Lower lobe of right lung (tissue), 2 donors: ENCODE measurements around the gene ZNF280D. TPM values are rescaled to one million over a fixed set of nuclear protein-coding genes. Genes with fewer than 3 reads are reported as not detected.

Experiments
- ATAC-seq, 2 donors: fragments of 200-7000 bp; cut with Tn5 transposase; one replicate each; pipeline ENCODE4 v1.9.1; 2020 to 2022; ENCODE audit warnings: mild to moderate bottlenecking in 2 of 2, moderate library complexity in 2 of 2
- DNase-seq: peaks from one replicate; pipeline ENCODE4 v3.0.0-alpha.2; 2020
- H3K27ac ChIP-seq: fragments of 200-600 bp; one replicate; pipeline ENCODE4 v1.8.0; 2022
- H3K27me3 ChIP-seq: fragments of 200-600 bp; one replicate; pipeline ENCODE4 v1.8.0; 2022; ENCODE audit warnings: low read depth
- H3K36me3 ChIP-seq: fragments of 200-600 bp; one replicate; pipeline ENCODE4 v1.8.0; 2022; ENCODE audit warnings: mild to moderate bottlenecking
- H3K4me1 ChIP-seq: fragments of 200-600 bp; one replicate; pipeline ENCODE4 v1.8.0; 2022
- H3K4me3 ChIP-seq: fragments of 200-600 bp; one replicate; pipeline ENCODE4 v1.8.0; 2022; ENCODE audit warnings: mild to moderate bottlenecking
- H3K9me3 ChIP-seq: fragments of 200-600 bp; one replicate; pipeline ENCODE4 v1.8.0; 2022
- CTCF ChIP-seq: fragments of 200-600 bp; IDR thresholded peaks from one replicate; pipeline ENCODE4 v1.8.0; 2022; ENCODE audit warnings: antibody characterized with exemption, mild to moderate bottlenecking
- intact Hi-C: fragments of 100-400 bp; cut with DNase I; formaldehyde crosslinking; loops from one replicate; pipeline ENCODE4 v1.11.0; 2022
- total RNA-seq: library from RNA; stranded (reverse); fragmentation: NEBNext Ultra II Directional; extraction: Animal tissue kit (Norgen Biotek cat#: 25700); gene quantifications from one replicate; pipeline ENCODE4 v1.2.1, GENCODE V29; 2021
- donor health status: DM: no; HTN: yes; CAD: no; lungs with severe emphysema.

The ZNF280D gene
- total RNA-seq, 1 donor from 2014 or later = 57.1 TPM

GRCh38 chr15:56640127-56640526 lies 93.2 kb downstream of the ZNF280D start:
- H3K4me1 ChIP-seq = no peaks in the 10 kb centered on the region
- ATAC-seq (no peak), DNase-seq (no peak)
- H3K4me3 ChIP-seq = no peak overlapping the region
- no peak for TF ChIP-seq CTCF
- intact Hi-C loops = no loop called here
- H3K27me3 ChIP-seq = no peaks in the 10 kb centered on the region
- H3K27ac ChIP-seq = no peak overlapping the region
- H3K9me3 ChIP-seq = no peaks in the 10 kb centered on the region
- H3K36me3 ChIP-seq = no peaks in the 10 kb centered on the region

- intact Hi-C loops = no loop called here
- no peaks in the 10 kb centered on the region for H3K36me3 ChIP-seq
- no peak overlapping the region for H3K27ac ChIP-seq
- DNase-seq (no peak), ATAC-seq (no peak)
- no peak for TF ChIP-seq CTCF
- H3K4me1 ChIP-seq = no peaks in the 10 kb centered on the region
- H3K4me3 ChIP-seq = no peak overlapping the region
- H3K9me3 ChIP-seq = no peaks in the 10 kb centered on the region
- no peaks in the 10 kb centered on the region for H3K27me3 ChIP-seq
These were observed 93.7 kb downstream of the ZNF280D start for GRCh38 chr15:56639631-56640030.

- peaks cover 5% of the 10 kb centered on the region for H3K36me3 ChIP-seq
- no peak overlapping the region for H3K27ac ChIP-seq
- no peak overlapping the region for H3K4me3 ChIP-seq
- H3K4me1 ChIP-seq = no peaks in the 10 kb centered on the region
- H3K9me3 ChIP-seq = no peaks in the 10 kb centered on the region
- DNase-seq = no peak
- H3K27me3 ChIP-seq = no peaks in the 10 kb centered on the region
- no peak for TF ChIP-seq CTCF
- intact Hi-C loops = no loop called here
- no peak for ATAC-seq
These were observed 101.5 kb downstream of the ZNF280D start for GRCh38 chr15:56631765-56632164.

- intact Hi-C loops = no loop called here
- no peak for TF ChIP-seq CTCF
- H3K36me3 ChIP-seq = peaks cover 5% of the 10 kb centered on the region
- H3K4me3 ChIP-seq = no peak overlapping the region
- no peak for DNase-seq
- H3K4me1 ChIP-seq = no peaks in the 10 kb centered on the region
- no peak overlapping the region for H3K27ac ChIP-seq
- H3K27me3 ChIP-seq = no peaks in the 10 kb centered on the region
- no peak for ATAC-seq
- H3K9me3 ChIP-seq = no peaks in the 10 kb centered on the region
These were observed 104.3 kb downstream of the ZNF280D start for GRCh38 chr15:56628893-56629532.

- DNase-seq (no peak), ATAC-seq (no peak)
- Histone ChIP-seq H3K27me3 (no peaks in the 10 kb centered on the region), H3K36me3 (no peaks in the 10 kb centered on the region), H3K9me3 (no peaks in the 10 kb centered on the region), H3K27ac (no peak overlapping the region), H3K4me1 (no peaks in the 10 kb centered on the region), H3K4me3 (no peak overlapping the region)
- intact Hi-C loops = no loop called here
- no peak for TF ChIP-seq CTCF
These were observed 113.4 kb downstream of the ZNF280D start for GRCh38 chr15:56619887-56620286.
